ENCODE results near the gene PAQR7.
"Not testable (repeated sequence)": the region's sequence is repeated elsewhere in the genome, so short reads cannot be mapped to it uniquely, and the experiment has no call there.

Gene PAQR7

DNA sequence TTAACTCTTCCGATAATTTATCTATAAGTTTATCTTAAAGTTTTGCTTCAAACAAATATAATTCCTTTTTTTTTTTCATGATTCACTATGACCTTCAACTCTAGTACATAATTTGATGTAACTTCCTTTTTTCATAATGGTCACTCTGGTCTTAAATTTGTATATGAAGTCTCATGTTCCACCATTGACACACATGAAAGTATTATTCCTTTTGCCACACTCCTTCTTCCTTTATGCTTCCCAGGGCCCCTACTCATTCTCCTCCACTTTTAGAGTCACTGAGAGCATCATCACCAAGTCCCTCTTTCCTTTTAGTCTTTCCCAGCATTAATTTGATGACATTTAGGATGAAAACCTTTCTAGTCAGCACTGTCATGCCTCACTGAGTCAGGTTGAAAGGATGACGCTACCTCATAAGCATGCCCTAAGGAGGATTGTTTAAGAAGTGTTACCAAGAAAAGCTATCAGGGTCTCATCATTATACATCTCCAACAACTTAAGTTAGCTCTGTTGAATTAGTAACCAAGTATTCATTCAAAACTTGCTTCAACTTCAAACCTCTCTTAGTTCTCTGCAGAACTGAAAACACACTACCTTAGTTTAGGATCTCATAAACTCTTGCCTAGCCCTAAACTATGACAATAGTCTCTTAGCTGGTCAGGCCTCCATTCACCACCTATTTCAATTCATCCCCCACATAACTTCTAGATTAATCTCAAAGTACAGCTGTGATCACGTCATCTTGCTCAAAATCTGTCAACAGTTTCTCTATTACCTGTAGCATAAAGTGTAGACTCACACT, 30.8 kb downstream of the PAQR7 start:
- no peak for DNase-seq

DNA sequence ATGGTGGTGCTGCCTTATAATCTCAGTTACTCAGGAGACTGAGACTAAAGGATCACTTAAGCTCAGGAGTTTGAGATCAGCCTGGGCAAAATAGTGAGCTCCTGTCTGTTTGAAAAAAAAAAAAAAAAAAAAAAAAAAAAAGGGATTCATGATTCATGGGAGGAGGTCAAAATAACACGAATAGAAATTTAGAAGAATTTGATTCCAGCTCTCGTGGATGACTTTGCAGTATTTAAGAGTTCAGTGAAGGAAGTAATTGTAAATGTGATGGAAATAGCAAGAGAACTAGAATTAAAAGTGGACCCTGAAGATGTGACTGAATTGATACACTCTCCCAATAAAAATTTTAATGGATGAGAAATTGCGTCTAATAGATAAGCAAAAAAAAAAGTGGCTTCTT, 32.0 kb downstream of the PAQR7 start:
- no peak for DNase-seq

DNA sequence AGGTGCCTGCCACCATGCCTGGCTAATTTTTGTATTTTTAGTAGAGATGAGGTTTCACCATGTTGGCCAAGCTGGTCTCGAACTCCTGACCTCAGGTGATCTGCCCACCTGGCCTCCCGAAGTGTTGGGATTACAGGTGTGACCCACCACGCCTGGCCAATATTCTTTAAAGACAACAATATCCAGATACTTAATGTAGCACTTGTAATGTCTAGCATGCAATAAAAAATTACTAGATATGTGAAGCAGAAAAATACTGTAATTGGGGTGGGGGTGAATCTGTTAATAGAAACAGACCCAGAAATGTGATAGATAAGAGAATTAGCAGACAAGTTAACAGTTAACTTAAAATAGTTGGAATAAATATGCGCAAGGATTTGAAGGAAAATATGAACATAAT, 35.7 kb downstream of the PAQR7 start:
- DNase-seq, result not testable (repeated sequence)

DNA sequence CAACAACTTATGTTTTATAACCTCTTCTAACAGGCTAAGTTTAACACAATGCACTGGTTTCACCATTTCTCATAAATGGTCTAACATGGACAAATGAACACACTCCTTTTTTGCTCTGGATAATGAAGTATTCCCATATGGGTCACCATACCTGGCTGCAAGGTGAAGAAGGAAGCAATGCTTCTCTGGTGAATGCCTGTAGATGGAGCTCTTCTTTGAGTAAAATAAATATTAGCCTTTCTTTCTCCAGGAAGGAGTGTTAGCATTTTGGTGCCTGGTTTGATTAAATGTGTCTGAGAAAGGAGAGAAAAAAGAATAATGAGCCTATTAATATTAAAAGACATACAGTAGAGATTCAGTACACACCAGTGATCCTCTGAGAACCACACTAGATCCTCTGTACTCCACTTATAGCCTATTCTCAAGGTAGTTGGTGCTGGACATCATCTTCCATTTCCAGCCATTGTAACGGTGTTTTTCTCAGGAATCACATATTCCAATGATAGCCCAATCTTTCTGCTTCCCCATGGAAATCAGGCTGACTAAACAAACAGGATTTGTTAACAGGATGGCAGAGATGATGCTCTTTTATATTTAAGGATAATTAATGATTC, 38.1 kb downstream of the PAQR7 start:
- no peak for DNase-seq

DNA sequence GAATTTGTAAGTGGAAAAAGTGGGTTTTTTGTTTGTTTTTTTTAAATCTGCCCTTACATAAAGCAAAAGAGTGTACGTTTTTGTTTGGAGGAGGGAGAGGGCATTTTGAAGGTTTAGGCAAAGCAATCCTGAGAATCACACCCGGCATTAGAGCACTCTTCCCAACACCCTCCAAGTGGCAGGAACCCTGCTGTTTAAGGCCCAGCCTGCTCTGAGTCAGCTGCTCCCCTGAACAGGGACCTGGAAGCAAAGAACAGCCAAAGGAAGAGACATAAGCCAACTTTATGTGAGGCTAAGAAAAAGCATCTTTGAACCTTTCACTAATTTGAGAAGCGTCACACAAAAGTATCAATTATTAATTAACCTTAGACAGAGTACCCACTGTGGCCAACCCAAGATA, 38.8 kb downstream of the PAQR7 start:
- no peak for DNase-seq

DNA sequence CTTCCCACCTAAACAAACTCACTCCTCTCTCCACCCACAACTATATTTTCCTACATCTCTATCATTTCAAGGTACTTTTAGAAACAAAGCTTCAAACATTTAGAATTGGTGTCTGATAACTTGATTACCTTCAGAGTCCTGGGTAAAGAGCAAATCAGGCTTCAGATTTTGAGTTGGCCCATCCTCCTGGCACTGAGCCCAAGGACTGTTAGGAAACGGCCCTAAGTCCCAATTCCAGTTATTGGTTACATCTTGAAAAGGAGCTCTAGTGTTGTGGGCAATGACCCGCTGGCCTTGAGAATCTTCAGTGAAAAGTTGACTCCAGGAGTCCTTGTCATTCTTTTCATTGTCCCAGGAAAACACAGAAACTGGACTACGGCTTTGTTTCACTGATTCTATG, 40.6 kb downstream of the PAQR7 start:
- DNase-seq, result no peak

DNA sequence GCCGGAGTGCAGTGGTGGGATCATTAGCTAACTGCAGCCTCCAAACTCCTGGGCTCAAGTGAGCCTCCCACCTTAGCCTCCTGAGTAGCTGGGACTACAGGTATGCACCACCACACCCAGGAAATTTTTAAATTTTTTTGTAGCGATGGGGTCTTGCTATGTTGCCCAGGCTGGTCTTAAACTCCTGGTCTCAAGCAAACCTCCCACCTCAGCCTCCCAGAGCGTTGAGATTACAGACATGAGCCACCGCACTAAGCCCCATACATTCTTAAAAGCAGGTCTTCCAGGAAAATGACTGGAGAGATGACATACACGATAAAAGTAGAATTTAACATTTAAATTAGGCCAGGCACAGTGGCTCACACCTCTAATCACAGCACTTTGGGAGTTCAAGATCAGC, 42.4 kb downstream of the PAQR7 start:
- DNase-seq, result no peak

DNA sequence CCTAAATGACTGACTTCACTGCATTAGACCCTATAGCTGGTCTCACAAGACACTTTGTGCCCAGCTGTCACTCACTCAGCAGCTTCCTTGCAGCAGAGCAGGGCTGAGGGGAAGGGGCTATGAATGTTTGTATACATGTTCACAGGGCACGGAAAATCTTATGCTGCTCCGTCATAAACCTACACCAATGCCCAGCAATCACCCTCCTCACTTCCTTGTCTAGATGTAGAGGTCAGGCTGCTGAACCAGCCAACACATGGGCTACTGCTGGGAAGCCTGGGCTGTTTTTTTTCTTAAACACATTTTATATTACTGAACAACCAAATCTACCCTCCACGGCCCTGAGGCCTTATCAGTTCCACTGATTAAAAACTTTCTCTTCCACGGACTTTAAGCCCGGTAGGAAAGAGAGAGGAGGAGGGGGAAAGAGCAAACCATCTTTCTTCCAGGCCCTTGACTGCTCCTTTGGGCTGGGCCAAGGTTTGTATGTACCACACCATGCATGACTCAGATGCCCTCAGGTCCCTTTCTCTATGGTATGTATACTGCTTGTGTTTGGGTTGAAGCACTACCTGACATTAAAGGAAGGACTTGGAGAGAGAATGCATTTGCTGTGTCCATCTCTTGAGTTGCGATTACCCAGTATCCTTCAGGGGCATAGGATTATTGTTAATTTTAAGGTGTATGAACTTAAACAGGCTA, 43.0 kb downstream of the PAQR7 start:
- no peak for DNase-seq

DNA sequence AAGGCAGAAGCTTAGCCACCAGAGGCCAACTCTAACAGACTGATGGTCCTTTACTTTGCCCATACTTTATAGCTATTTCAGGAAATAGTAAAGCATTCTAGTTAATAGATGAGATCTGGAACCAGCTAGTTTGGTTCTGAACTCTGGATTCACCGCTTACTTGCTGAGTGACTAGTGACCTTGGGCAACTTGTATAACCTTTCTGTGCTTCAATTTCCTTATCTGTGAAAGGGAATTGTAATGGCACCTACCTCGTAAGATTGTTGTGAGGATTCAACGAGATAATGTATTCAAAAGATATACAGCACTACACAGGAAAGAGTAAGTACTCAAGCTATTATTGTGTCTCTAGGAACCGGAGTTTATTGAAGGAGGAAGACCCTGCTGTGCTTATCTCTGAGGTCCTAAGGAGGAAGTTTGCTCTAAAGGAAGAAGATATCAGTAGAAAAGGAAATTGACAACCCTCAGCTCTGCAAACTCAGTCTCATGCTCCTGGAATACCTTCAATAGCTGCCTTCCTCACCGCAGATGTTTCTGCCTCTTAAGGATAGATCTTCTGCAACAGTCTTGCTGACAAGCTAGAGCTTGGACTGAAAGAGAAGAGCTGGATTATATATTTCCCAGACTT, 43.8 kb downstream of the PAQR7 start:
- no peak for DNase-seq

DNA sequence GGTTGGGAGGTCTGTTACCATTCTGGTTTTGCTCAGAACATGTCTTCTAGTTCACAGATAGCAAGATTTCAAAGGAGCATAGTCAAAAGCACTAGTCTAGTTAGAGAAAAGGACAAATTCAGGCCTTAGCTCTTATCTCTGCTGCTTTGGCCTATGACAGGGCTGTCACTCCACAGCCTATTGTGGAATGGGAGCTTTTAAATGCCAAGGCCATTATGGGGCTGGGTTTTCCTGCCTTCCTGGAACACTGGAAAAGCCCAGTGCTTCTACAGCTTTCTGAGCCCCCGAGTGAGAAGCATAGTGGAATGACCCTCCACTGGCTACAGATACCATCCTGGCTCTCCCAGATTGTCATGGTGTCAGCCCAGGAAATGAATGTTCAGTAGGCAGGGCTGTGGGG, 46.5 kb downstream of the PAQR7 start:
- DNase-seq, result no peak

DNA sequence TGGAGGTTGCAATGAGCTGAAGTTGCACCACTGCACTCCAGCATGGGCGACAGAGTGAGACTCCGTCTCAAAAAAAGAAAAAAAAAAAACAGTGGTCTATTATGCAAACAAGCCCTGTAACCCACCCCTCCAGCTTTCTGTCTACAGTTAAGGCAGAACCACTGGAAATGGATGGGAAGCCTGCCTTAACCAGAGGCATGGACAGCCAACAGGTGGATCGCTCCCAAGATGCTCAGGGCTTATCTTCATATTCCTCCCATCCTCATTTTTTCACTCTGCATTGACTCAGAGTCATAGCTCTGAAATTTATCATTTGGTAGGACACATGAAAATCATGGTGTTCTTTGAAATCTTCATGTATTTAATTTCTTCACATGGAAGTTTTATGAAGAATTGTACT, 47.0 kb downstream of the PAQR7 start:
- DNase-seq, result no peak

DNA sequence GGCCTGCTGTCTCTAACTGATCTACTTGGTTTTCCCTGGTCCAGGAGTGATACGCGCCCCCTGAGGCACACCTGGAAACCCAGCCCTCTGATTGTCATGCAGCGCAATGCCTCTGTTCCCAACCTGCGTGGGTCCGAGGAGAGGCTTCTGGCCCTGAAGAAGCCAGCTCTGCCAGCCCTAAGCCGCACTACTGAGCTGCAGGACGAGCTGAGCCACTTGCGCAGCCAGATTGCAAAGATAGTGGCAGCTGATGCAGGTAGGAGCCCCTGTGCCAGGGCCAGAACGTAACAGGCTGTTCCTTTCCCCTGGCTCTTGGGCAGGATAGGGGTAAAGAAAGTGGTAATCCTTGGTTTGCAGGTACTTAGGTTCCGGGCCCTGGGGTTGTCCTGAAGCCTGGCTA, 48.9 kb downstream of the PAQR7 start:
- DNase-seq, result no peak

DNA sequence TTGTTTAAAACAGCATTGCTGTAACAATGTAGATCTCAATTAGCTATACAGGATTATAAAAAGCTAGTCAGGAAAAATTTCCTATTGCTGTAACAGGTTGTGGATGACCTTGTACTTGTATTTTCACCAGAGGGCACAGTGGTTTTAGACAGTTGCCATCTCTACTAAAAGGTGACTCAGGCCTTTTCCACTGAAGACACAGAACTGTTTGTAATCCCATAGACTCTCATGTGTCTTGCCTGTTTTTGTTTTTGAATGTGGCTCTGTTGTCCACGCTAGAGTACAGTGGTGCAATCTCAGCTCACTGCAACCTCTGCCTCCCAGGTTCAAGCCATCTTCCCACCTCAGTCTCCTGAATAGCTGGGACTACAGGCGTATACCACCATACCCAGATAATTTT, 49.9 kb downstream of the PAQR7 start:
- no peak for DNase-seq

DNA sequence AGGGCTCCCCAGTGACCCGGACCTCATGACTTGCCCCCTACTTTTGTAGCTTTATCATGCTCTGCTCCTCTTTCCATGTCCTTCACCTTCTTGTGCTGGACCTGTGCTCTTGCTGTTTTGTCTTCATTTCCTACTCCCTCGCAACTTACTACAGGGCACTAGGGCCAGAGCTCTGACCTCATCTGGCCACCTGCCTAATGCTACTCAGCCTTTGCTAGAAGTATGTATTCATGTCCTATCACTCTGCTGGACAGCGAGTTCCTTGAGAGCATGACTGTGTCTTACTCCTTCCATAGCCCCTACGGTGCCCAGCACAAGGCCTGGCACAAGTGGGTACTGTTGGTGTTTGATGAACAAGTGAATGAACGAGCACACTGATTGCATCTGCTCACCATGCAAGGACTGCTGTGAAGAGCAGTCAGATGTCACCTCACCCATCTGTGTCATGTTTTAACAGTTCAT, 53.8 kb downstream of the PAQR7 start:
- no peak for DNase-seq

DNA sequence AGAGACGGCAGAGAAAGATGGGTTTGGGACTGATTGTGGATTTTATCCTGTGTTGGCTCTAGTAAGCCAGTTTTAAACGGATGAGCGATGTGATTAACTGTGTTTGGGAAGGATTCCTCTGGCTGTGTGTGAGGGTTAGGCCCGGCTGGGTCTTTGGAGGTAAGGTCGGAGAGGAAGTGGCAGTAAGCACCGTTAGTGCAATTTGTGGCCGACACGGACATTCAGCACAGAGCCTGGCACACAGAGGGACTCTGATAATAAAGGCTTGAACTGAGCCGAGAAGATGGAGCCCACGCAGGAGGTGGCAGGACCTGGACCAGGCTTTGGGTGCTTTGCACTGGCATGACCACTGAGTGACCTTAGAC, 54.4 kb downstream of the PAQR7 start:
- no peak for DNase-seq

DNA sequence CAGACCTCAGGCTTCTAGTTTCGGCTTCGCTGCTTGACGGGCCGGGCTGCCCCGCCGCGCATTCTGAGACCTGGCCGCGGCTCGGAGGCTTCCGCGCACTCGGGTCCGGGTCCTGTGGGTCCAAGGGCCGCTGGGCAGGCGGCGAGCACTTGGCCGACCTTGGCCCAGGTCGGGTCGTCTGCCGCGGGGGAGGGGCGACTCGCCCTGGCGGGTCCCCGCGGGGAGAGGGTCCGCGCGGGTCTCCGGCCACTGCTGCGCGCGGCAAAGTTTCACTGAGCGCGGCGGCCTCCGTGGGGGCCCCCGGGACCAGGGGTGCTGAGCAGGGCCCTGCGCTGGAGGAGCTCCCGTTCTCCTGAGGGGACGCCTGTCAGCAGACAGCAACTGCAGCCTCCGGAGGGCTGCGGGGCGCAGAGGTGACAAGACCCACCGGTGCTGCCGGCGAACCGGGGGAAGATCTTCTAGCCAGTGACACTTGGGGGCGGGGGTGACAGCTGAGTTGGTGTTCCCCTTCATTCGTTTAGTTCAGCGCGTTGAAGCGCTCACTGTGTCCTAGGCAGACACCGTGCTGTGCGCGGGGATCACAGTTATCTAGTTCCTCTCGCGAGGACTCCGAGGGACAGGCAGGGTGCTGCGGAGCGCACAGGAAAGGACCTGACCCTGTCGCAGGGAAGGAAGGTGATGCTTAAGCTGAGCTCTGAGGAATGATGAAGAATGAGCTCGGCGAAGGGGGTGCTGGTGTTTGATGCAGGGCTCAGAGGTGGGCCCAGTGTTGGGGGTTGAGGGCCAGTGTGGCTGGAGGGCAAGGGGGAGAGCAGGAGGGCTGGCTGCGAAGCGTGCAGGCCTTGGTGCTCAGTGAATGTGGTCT, 55.0 kb downstream of the PAQR7 start:
- peak; percentile 56 for DNase-seq

DNA sequence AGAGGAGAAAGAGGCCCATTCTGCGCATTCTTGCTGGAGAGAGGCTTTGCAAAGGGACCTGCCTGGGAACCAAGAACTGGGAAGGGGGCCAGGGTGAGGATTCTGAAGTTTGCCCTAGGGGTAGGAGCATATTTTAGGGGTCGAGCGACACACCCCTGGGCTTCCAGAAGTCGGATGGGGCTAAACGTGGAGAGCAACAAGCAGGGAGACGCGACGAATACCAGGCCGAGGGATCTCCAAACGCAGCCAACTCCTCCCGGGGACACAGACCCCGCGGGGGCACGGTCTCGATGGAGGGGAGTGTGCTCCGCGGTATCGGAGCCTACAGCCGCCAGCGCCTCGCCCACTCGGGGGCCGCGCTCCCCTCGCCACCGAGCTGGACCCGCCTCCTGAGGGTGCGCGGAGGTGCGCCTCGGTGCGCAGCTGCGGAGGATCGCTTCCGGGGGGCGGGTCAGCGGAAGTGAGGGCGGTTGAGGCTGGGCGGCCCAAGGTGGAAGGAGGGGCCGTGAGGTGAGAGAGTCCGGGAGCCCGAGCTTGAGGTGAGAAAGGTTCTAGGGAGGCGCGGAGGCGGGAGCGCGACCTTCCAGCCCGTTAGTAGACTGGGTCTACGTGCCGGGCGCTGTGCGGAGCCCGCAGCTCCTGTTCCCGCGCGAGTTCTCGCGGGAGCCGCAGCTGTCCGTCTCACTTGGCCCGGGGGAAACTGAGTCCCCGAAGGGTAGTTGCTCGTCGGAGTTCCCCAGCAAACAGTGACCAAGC, 55.8 kb downstream of the PAQR7 start, which contains the start of gene MTFR1L:
Gene MTFR1L, plus strand, starts transcription at position 464 of the 756 bp plus-strand sequence. CDS start 3,151 bp downstream, outside the sequence.
- peak; percentile 71 for DNase-seq

DNA sequence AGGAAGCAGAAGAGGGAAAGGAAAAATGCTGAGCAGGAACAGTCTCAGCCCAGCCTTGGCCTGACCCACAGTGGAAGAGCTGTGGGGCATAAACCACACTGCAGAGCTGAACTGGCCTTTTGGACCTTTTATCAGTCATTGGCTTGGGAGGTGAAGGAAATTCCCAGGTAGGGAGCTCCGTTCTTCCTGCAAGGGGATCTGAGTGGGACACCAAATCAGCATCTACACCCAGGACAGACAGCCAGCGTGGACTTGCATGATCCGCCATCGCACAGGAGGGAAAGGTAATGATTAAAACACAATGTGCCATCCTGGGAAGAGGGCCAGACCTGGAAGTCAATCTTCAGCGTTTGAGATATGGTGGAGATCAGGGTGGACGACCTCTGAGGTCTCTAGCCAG, 56.9 kb downstream of the PAQR7 start:
- DNase-seq, result no peak

DNA sequence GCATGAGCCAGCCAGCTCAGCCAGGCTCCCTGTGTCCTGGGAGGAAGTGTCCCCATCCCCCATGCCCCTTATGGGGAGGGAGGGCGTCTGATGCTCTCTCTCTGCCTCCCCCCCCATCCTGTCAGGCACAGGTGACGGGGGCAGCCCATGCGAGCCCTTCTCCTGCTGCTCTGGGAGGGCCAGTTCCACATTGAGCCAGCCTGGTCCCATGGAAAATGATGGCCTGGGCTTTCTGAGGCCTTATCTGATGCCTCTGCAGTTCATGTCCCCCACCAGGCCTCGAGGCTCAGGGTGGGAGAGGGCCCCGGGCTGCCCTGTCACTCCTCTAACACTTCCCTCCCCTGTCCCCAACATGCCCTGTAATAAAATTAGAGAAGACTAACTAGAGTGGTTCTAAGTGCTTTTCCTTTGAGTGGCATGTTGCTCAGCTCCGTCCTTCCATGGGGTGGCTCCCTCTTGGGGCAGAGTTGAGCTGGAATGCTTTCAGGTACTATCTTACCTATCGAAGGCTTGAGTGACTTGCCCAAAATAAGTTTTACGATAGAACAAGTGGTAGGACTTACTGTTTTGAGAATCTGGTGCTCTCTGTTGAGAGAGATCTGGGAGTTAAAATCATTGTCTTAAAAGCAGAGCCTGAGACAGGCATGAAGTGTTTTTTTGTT, 57.5 kb downstream of the PAQR7 start:
- DNase-seq, result no peak

DNA sequence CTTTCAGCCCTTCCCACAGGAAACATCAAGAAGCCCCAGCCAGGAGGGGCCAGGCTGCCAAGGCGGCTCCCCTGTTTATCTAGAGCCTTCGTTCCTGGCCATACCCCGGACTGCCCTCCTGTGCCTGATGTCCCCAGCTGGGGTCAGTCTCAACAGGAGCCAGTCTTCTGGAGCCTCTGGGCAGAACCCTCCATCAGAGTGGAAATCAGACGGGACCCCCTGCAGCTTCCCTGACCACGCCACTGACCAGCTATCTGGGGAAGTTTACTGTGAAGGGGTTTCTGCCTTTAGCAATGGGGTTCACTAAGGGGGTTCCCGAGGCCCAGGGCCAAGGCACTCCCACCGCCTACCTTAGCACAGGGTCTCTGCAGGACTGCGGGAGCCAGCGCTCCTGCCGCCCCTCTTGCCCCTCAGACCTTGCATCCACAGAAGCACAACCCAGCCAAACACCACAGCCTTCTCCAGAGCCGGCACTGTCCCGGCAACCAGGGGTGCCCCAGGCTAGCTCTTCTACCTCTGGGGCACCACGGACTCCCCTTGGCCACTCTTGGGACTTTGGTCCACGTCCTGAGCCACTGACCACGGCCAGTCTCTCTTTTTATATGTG, 59.3 kb downstream of the PAQR7 start:
- DNase-seq, result no peak
